Mesothelial cell of epicardium (in vitro differentiated cells): ENCODE results near the gene ERC2. TPM values are rescaled to one million over a fixed set of nuclear protein-coding genes. Genes with fewer than 3 reads are reported as not detected.

ENCODE experiments used
- DNase-seq, 2 experiments: peaks; one replicate each; pipeline ENCODE4 v3.0.0; 2021; ENCODE audit warnings: low spot score in 2 of 2; ENCODE audit not compliant: unreplicated experiment in 2 of 2
- H3K27ac Mint-ChIP-seq: 2 replicates; pipeline ENCODE4 v1.8.0; 2021; ENCODE audit warnings: mixed read lengths
- H3K27me3 Mint-ChIP-seq: 2 replicates; pipeline ENCODE4 v1.8.0; 2021; ENCODE audit warnings: low read depth, mixed read lengths
- H3K36me3 Mint-ChIP-seq: 2 replicates; pipeline ENCODE4 v1.8.0; 2021; ENCODE audit warnings: mixed read lengths
- H3K4me1 Mint-ChIP-seq: 2 replicates; pipeline ENCODE4 v1.8.0; 2021; ENCODE audit warnings: mixed read lengths
- H3K4me3 Mint-ChIP-seq: 2 replicates; pipeline ENCODE4 v1.8.0; 2021; ENCODE audit warnings: mild to moderate bottlenecking, moderate library complexity, mixed read lengths
- H3K9me3 Mint-ChIP-seq: 2 replicates; pipeline ENCODE4 v1.8.0; 2021; ENCODE audit warnings: mixed read lengths
- total RNA-seq: library from RNA; stranded (reverse); gene quantifications from 3 replicates; pipeline ENCODE4 v1.2.1, GENCODE V29; 2021
- TF ChIP-seq, protein P1 (sequence below): fragments of 200-600 bp; sonication (generic); IDR thresholded peaks from one replicate; pipeline ENCODE4 v1.5.0; 2021; ENCODE audit warnings: antibody characterized with exemption; ENCODE audit not compliant: unreplicated experiment

ERC2 gene
- total RNA-seq, 1 donor from 2014 or later: 15.6 TPM

DNA sequence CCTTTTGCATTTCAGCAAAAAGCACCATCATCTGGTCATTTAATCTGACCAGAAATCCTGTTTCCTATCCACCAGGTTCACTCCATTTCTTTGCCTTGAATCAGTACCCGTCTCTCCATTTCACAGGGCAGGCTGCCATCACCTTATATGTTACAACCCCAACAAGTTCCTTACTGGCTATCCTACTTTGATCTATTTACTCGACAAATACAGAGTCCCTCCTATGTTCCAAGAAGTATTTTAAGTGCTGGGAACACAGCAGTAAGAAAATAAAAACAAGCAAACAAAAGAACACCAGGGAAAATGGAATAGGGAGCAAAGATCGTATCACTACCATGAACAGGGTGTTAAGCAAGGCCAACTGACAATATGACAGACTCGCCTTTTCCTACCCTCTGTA is 685.9 kb downstream of the ERC2 start:
- Mint-ChIP-seq H3K27me3 (peaks cover 5% of the 10 kb centered on the region), H3K27ac (no peak overlapping the region), H3K36me3 (no peaks in the 10 kb centered on the region), H3K4me1 (peaks cover 6% of the 10 kb centered on the region), H3K9me3 (peaks cover 6% of the 10 kb centered on the region), H3K4me3 (no peak overlapping the region)
- TF ChIP-seq, protein P1, sequence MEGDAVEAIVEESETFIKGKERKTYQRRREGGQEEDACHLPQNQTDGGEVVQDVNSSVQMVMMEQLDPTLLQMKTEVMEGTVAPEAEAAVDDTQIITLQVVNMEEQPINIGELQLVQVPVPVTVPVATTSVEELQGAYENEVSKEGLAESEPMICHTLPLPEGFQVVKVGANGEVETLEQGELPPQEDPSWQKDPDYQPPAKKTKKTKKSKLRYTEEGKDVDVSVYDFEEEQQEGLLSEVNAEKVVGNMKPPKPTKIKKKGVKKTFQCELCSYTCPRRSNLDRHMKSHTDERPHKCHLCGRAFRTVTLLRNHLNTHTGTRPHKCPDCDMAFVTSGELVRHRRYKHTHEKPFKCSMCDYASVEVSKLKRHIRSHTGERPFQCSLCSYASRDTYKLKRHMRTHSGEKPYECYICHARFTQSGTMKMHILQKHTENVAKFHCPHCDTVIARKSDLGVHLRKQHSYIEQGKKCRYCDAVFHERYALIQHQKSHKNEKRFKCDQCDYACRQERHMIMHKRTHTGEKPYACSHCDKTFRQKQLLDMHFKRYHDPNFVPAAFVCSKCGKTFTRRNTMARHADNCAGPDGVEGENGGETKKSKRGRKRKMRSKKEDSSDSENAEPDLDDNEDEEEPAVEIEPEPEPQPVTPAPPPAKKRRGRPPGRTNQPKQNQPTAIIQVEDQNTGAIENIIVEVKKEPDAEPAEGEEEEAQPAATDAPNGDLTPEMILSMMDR: no peak
- DNase-seq: no peak

GRCh38 chr3:55780913-55781312 is 687.4 kb downstream of the ERC2 start:
- Mint-ChIP-seq H3K9me3 (peaks cover 6% of the 10 kb centered on the region), H3K27me3 (peaks cover 5% of the 10 kb centered on the region), H3K4me3 (no peak overlapping the region), H3K4me1 (peaks cover 6% of the 10 kb centered on the region), H3K36me3 (no peaks in the 10 kb centered on the region), H3K27ac (no peak overlapping the region)
- TF ChIP-seq, protein P1: no peak
- no peak for DNase-seq

DNA sequence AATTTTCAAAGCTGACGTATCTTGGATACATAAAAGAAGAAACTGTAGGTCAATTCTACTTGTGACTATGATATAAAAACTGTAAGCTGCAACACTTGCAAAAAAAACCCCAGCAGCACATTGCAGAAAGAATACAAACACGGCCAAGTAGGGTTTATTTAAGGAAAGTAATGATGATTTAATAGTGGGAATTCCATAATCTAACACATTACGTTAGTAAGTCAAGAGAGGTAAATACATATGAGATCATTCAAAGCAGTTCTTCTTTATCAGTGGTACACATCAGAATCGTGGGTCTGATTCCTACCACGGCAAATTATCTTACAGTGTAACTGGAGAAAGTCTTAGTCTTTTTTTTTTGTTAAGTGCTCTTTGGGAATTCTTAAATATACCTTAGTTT is 688.7 kb downstream of the ERC2 start:
- H3K9me3 Mint-ChIP-seq: peaks cover 6% of the 10 kb centered on the region
- H3K27ac Mint-ChIP-seq: no peak overlapping the region
- no peaks in the 10 kb centered on the region for H3K36me3 Mint-ChIP-seq
- DNase-seq: no peak
- peaks cover 6% of the 10 kb centered on the region for H3K4me1 Mint-ChIP-seq
- H3K4me3 Mint-ChIP-seq: no peak overlapping the region
- TF ChIP-seq, protein P1: no peak
- H3K27me3 Mint-ChIP-seq: no peaks in the 10 kb centered on the region

DNA sequence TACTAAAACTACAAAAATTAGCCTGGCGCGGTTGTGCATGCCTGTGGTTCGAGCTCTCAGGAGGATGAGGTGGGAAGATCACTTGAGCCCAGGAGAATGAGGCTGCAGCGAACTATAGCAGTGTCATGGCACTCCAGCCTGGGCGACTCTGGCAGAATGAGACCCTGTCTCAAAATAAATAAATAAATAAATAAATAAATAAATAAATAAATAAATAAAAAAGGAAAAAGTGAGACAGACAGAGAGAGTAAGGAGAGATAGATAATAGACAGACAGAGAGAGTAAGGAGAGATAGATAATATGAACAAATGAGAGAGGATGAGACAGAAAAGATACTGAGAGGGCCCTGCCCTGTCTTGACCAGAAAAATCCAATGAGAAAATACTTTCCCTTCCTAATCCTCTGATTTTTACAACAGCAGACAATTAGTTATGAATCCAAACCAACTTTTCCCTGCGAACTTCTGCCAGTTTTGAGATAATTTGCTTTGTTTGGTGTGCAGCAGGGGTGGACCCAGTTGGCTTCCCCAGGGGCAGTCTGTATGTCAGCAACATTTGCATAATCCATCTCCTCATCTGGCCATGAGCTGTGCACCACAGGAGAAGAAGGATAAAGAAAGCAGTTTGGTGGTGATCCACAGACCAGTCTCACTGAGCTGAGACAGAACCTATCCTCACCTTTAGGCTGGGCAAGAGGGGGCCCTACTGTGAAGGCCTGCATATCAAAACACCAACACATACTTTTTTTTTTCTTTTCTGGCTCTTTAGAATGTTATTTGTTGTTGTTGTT is 692.7 kb downstream of the ERC2 start:
- TF ChIP-seq, protein P1: no peak
- H3K36me3 Mint-ChIP-seq: no peaks in the 10 kb centered on the region
- no peak overlapping the region for H3K27ac Mint-ChIP-seq
- peaks cover 6% of the 10 kb centered on the region for H3K9me3 Mint-ChIP-seq
- no peak for DNase-seq
- H3K27me3 Mint-ChIP-seq: no peaks in the 10 kb centered on the region
- peaks cover 6% of the 10 kb centered on the region for H3K4me1 Mint-ChIP-seq
- H3K4me3 Mint-ChIP-seq: no peak overlapping the region

GRCh38 chr3:55774856-55775255 is 693.4 kb downstream of the ERC2 start:
- TF ChIP-seq, protein P1: no peak
- Mint-ChIP-seq H3K4me3 (no peak overlapping the region), H3K27ac (no peak overlapping the region)

More at GRCh38 chr3:55774856-55775255, 693.4 kb downstream of the ERC2 start:
- Mint-ChIP-seq H3K4me1 (peaks cover 5% of the 10 kb centered on the region), H3K27me3 (no peaks in the 10 kb centered on the region), H3K9me3 (peaks cover 6% of the 10 kb centered on the region), H3K36me3 (no peaks in the 10 kb centered on the region)
- no peak for DNase-seq
